Endothelial cell of umbilical vein (primary cell): ENCODE results near the gene MRTFA. TPM values are rescaled to one million over a fixed set of nuclear protein-coding genes. Genes with fewer than 3 reads are reported as not detected.

ENCODE experiments used
- BruUV-seq: library from RNA; stranded (reverse); fragments of 400-500 nt; replicated peaks from 2 replicates; lab custom pipeline; 2021; lab: Mats Ljungman, UMichigan
- CTCF ChIA-PET: fragments of 300-600, 350-600 bp; sonication (Branson Sonifier 250); formaldehyde crosslinking; loops from one replicate; lab custom pipeline; 2021; ENCODE audit warnings: antibody characterized with exemption, inconsistent platforms; lab: Charles Lee
- POLR2A ChIA-PET: fragments of 300-600, 350-600 bp; sonication (Branson Sonifier 250); formaldehyde crosslinking; loops from one replicate; lab custom pipeline; 2021; ENCODE audit warnings: antibody characterized with exemption, inconsistent platforms; lab: Charles Lee
- DNase-seq: peaks from one replicate; pipeline ENCODE4 v3.0.0-alpha.2; 2011; ENCODE audit warnings: low read depth, low spot score
- FAIRE-seq: peaks from 2 replicates; lab custom pipeline; 2011; peaks lifted over from hg19 to GRCh38; lab: Jason Lieb, UNC
- H2AFZ ChIP-seq: 2 replicates; pipeline ENCODE4 v1.6.0; 2012; ENCODE audit warnings: low read depth, low read length, control low read depth, inconsistent platforms
- H3K27ac ChIP-seq: 2 replicates; pipeline ENCODE4 v1.5.1; 2011; ENCODE audit warnings: low read depth, mild to moderate bottlenecking, control low read depth, low read length, moderate library complexity; ENCODE audit not compliant: insufficient read depth
- H3K27me3 ChIP-seq, 2 experiments: 2 replicates each; pipeline versions ENCODE4 v1.6.0 to v1.6.1; 2011; ENCODE audit warnings: low read length in 2 of 2, mixed read lengths in 1 of 2; ENCODE audit not compliant: control insufficient read depth in 2 of 2, insufficient read depth in 2 of 2
- H3K36me3 ChIP-seq, 2 experiments: 2 replicates in 1 of 2; 3 replicates in 1 of 2; pipeline ENCODE4 v1.5.1; 2011; ENCODE audit warnings: low read length in 2 of 2, mild to moderate bottlenecking in 1 of 2, moderate library complexity in 1 of 2; ENCODE audit not compliant: control insufficient read depth in 2 of 2, insufficient read depth in 2 of 2; ENCODE audit errors: extremely low read depth in 1 of 2
- H3K4me1 ChIP-seq: 3 replicates; pipeline ENCODE4 v1.5.1; 2011; ENCODE audit warnings: mild to moderate bottlenecking, low read length; ENCODE audit not compliant: control insufficient read depth, insufficient read depth; ENCODE audit errors: extremely low read depth
- H3K4me2 ChIP-seq: 2 replicates; pipeline ENCODE4 v1.6.1; 2011; ENCODE audit warnings: low read length, control low read depth, mixed read lengths; ENCODE audit not compliant: insufficient read depth
- H3K4me3 ChIP-seq, 3 experiments: fragments of 200-600 bp in 1 of 3; sonication (generic), shearing (Covaris generic) in 1 of 3; replicated peaks in 1 of 3; 2 replicates each; pipeline ENCODE4 v1.5.1; 2011 to 2016; ENCODE audit warnings: control low read depth in 3 of 3, low read length in 3 of 3, mild to moderate bottlenecking in 2 of 3, inconsistent platforms in 1 of 3, low read depth in 1 of 3, moderate library complexity in 1 of 3; ENCODE audit not compliant: insufficient read depth in 1 of 3
- H3K79me2 ChIP-seq: 2 replicates; pipeline ENCODE4 v1.6.0; 2012; ENCODE audit warnings: low read length, inconsistent platforms; ENCODE audit not compliant: control insufficient read depth, insufficient read depth
- H3K9ac ChIP-seq: replicated peaks from 2 replicates; pipeline ENCODE3; 2011; ENCODE audit warnings: low read length, control low read depth; ENCODE audit not compliant: insufficient read depth; ENCODE audit errors: extremely low read depth
- H3K9me1 ChIP-seq: replicated peaks from 3 replicates; pipeline ENCODE4 v1.6.0; 2011; ENCODE audit warnings: mild to moderate bottlenecking, low read length; ENCODE audit not compliant: control insufficient read depth, insufficient read depth; ENCODE audit errors: extremely low read depth
- H3K9me3 ChIP-seq: replicated peaks from 2 replicates; pipeline ENCODE4 v1.5.1; 2012; ENCODE audit warnings: low read length, inconsistent platforms; ENCODE audit not compliant: control insufficient read depth, insufficient read depth
- H4K20me1 ChIP-seq: replicated peaks from 2 replicates; pipeline ENCODE3; 2011; ENCODE audit warnings: mild to moderate bottlenecking, low read length; ENCODE audit not compliant: control insufficient read depth, insufficient read depth; ENCODE audit errors: extremely low read depth
- CTCF ChIP-seq, 2 donors: IDR thresholded peaks; 1 replicate in 1 of 2; 2 replicates in 1 of 2; pipeline ENCODE4 v1.5.1; 2011; ENCODE audit warnings: low read length in 2 of 2, mild to moderate bottlenecking in 2 of 2, moderate library complexity in 2 of 2, control low read depth in 1 of 2, inconsistent platforms in 1 of 2, low read depth in 1 of 2; ENCODE audit not compliant: insufficient read depth in 1 of 2; ENCODE audit errors: extremely low read depth in 1 of 2
- EZH2 ChIP-seq: IDR thresholded peaks from 2 replicates; pipeline ENCODE4 v1.6.1; 2012; ENCODE audit warnings: borderline replicate concordance, low read depth, mild to moderate bottlenecking, moderate library complexity, low read length, inconsistent platforms; ENCODE audit not compliant: severe bottlenecking
- FOS ChIP-seq: IDR thresholded peaks from 2 replicates; pipeline ENCODE4 v1.6.1; 2011; ENCODE audit warnings: mild to moderate bottlenecking, low read length, moderate library complexity, borderline replicate concordance; ENCODE audit not compliant: insufficient read depth
- GATA2 ChIP-seq: IDR thresholded peaks from 2 replicates; pipeline ENCODE4 v1.7.0; 2011; ENCODE audit warnings: low read depth, mild to moderate bottlenecking, moderate library complexity, mixed read lengths, low read length; ENCODE audit not compliant: insufficient read length, insufficient read depth
- JUN ChIP-seq: IDR thresholded peaks from 2 replicates; pipeline ENCODE4 v1.6.1; 2011; ENCODE audit warnings: borderline replicate concordance, low read depth; ENCODE audit not compliant: insufficient read length, insufficient read depth
- MYC ChIP-seq: IDR thresholded peaks from one replicate; pipeline ENCODE4 v1.6.1; 2011; ENCODE audit warnings: mild to moderate bottlenecking, low read depth, low read length
- POLR2A ChIP-seq: IDR thresholded peaks from 2 replicates; pipeline ENCODE4 v1.6.1; 2012; ENCODE audit warnings: low read depth, mild to moderate bottlenecking, control low read depth, low read length
- POLR2AphosphoS5 ChIP-seq: IDR thresholded peaks from 2 replicates; pipeline ENCODE4 v1.6.1; 2012; ENCODE audit warnings: low read depth, mild to moderate bottlenecking, control low read depth, low read length, moderate library complexity; ENCODE audit not compliant: insufficient read depth
- dilution Hi-C: fragments of 300-500 bp; cut with MboI; formaldehyde crosslinking; loops from one replicate; pipeline ENCODE4 v1.15.0; 2019; ENCODE audit warnings: low sequenced_read_pairs; ENCODE audit not compliant: extremely low pct_ligation_motif_present
- intact Hi-C: fragments of 100-400 bp; cut with micrococcal nuclease; formaldehyde crosslinking; loops from one replicate; pipeline ENCODE4 v1.10.0; 2022
- polyA plus RNA-seq, 4 experiments: library from polyadenylated mRNA; depleted of rRNA in 3 of 4; stranded (reverse) in 3 of 4; unstranded in 1 of 4; fragments of >200 nt; gene quantifications; 2 replicates each; pipeline versions ENCODE4 v1.2.1 to v1.2.3, GENCODE V29; 2011 to 2012; ENCODE audit warnings: missing spikeins in 1 of 4
- total RNA-seq: library from RNA; stranded (reverse); gene quantifications from 2 replicates; pipeline ENCODE4 v1.2.3, GENCODE V29; 2021
- TF ChIP-seq, protein P1 (sequence below): IDR thresholded peaks from 2 replicates; pipeline ENCODE4 v1.6.1; 2011; ENCODE audit not compliant: insufficient read depth, insufficient read length

Gene MRTFA
- total and polyA plus RNA-seq, 2 donors (not counting 3 experiments of a cell fraction or from before 2014, with no cell fraction given) = 13.6 to 44.1 TPM

GRCh38 chr22:40449676-40450035 is 186.9 kb downstream of the MRTFA start:
- Histone ChIP-seq H3K4me3 (no peak overlapping the region), H3K4me1 (no peaks in the 10 kb centered on the region), H3K9me1 (no peaks in the 10 kb centered on the region), H3K9ac (no peak overlapping the region), H2AFZ (no peak overlapping the region), H3K27ac (no peak overlapping the region), H3K36me3 (no peaks in the 10 kb centered on the region), H3K79me2 (peaks cover 6% of the 10 kb centered on the region), H3K4me2 (no peak overlapping the region), H3K27me3 (no peaks in the 10 kb centered on the region), H4K20me1 (no peaks in the 10 kb centered on the region), H3K9me3 (no peaks in the 10 kb centered on the region)
- BruUV-seq = no TSS peak
- TF ChIP-seq JUN (no peak), GATA2 (no peak), FOS (no peak), EZH2 (no peak), POLR2A (no peak), CTCF (IDR thresholded peaks at IDR 0.05; ENCODE audit: extremely low read depth in 1 of 2, insufficient read depth in 1 of 2, low read depth in 1 of 2, low read length in 2 of 2) (no peak), POLR2AphosphoS5 (no peak), MYC (no peak)
- TF ChIP-seq, protein P1, sequence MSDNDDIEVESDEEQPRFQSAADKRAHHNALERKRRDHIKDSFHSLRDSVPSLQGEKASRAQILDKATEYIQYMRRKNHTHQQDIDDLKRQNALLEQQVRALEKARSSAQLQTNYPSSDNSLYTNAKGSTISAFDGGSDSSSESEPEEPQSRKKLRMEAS = no peak
- ChIA-PET POLR2A (no interaction called here), CTCF (interaction anchor here (1.9 kb wide), 1 partner anchor 37 kb away, joined by 4 read pairs; no protein-coding TSS in a partner anchor)
- FAIRE-seq = no peak
- dilution Hi-C loops (no loop called here), intact Hi-C loops (no loop called here)
- DNase-seq = no peak
